GM12878 (cell line): ENCODE data around the gene SFXN4. TPM values are rescaled to one million over a fixed set of nuclear protein-coding genes. Genes with fewer than 3 reads are reported as not detected.
A peak's percentile ranks its signal among the peaks of the same experiment; 100 is the strongest.

Source experiments
- BMI1 ChIP-seq: fragments of 450-650 bp; IDR thresholded peaks from 2 replicates; pipeline ENCODE4 v1.6.1; 2016; ENCODE audit warnings: mild to moderate bottlenecking, moderate library complexity, borderline replicate concordance
- CBX5 ChIP-seq: sonication (generic); IDR thresholded peaks from 2 replicates; pipeline ENCODE4 v1.6.1; 2016; ENCODE audit warnings: low read depth, moderate library complexity, mild to moderate bottlenecking, inconsistent platforms
- CHD1 ChIP-seq: IDR thresholded peaks from 2 replicates; pipeline ENCODE4 v1.6.1; 2012; ENCODE audit warnings: low read depth, low read length, improper control_type of control experiment
- ETV6 ChIP-seq, 2 experiments: fragments of 450-650 bp in 1 of 2; IDR thresholded peaks in 1 of 2; conservative IDR thresholded peaks in 1 of 2; 2 replicates each; pipeline ENCODE4 v1.6.1; 2014; ENCODE audit warnings: antibody characterized with exemption in 1 of 2, borderline replicate concordance in 1 of 2, low read depth in 1 of 2, mild to moderate bottlenecking in 1 of 2, moderate library complexity in 1 of 2
- FOXK2 ChIP-seq: fragments of 450-650 bp; IDR thresholded peaks from 2 replicates; pipeline ENCODE4 v1.6.1; 2017; ENCODE audit warnings: mild to moderate bottlenecking, moderate library complexity
- IKZF1 ChIP-seq: fragments of 450-650 bp; conservative IDR thresholded peaks from 2 replicates; pipeline ENCODE4 v1.6.1; 2017; ENCODE audit warnings: antibody characterized with exemption, mild to moderate bottlenecking
- MTA3 ChIP-seq: IDR thresholded peaks from 2 replicates; pipeline ENCODE4 v1.6.1; 2012; ENCODE audit warnings: low read length, inconsistent platforms, borderline replicate concordance
- NBN ChIP-seq: fragments of 450-650 bp; IDR thresholded peaks from 2 replicates; pipeline ENCODE4 v1.6.1; 2016
- NFYB ChIP-seq: IDR thresholded peaks from 2 replicates; pipeline ENCODE4 v1.6.1; 2011; ENCODE audit warnings: low read depth, mild to moderate bottlenecking, low read length, improper control_type of control experiment, moderate library complexity; ENCODE audit not compliant: insufficient read depth
- NR2F1 ChIP-seq: fragments of 450-650 bp; conservative IDR thresholded peaks from 2 replicates; pipeline ENCODE4 v1.6.1; 2017; ENCODE audit warnings: mild to moderate bottlenecking
- PML ChIP-seq: IDR thresholded peaks from 2 replicates; pipeline ENCODE4 v1.6.1; 2012; ENCODE audit warnings: low read length, inconsistent platforms
- RELA ChIP-seq: fragments of 450-650 bp; IDR thresholded peaks from 2 replicates; pipeline ENCODE4 v1.8.0; 2014; ENCODE audit warnings: borderline replicate concordance; ENCODE audit not compliant: partially characterized antibody
- SP1 ChIP-seq: IDR thresholded peaks from one replicate; pipeline ENCODE4 v1.6.1; 2011; ENCODE audit warnings: low read depth, low read length
- SREBF2 ChIP-seq: IDR thresholded peaks from 2 replicates; pipeline ENCODE4 v1.6.1; 2012; ENCODE audit warnings: mild to moderate bottlenecking, low read length
- TARDBP ChIP-seq: IDR thresholded peaks from 2 replicates; pipeline ENCODE4 v1.6.1; 2016; ENCODE audit warnings: borderline replicate concordance
- WRNIP1 ChIP-seq: IDR thresholded peaks from 2 replicates; pipeline ENCODE4 v1.6.1; 2011; ENCODE audit warnings: low read depth, low read length, improper control_type of control experiment, borderline replicate concordance
- YBX1 ChIP-seq: fragments of 450-650 bp; IDR thresholded peaks from 2 replicates; pipeline ENCODE4 v1.6.1; 2016; ENCODE audit warnings: antibody characterized with exemption
- polyA plus RNA-seq, 11 experiments: library from polyadenylated mRNA; depleted of rRNA in 4 of 11; unstranded in 6 of 11; stranded (reverse) in 5 of 11; fragments of >200 nt; fragmentation: Nextera tagmentation in 4 of 11; fragmentation: Illumina TruSeq in 1 of 11; extraction: Ambion mirVana in 4 of 11; extraction: Trizol in 1 of 11; gene quantifications; 1 replicate in 1 of 11; 2 replicates in 10 of 11; pipeline versions ENCODE4 v1.2.1 to v1.2.3, GENCODE V29; 2011 to 2016; ENCODE audit warnings: inconsistent platforms in 2 of 11, missing spikeins in 2 of 11, low read depth in 1 of 11
- total RNA-seq, 4 experiments: library from RNA; depleted of rRNA in 3 of 4; stranded (reverse); fragments of >200 nt in 3 of 4; fragmentation: Illumina TruSeq in 1 of 4; extraction: Trizol in 1 of 4; gene quantifications; 2 replicates each; pipeline versions ENCODE4 v1.2.1 to v1.2.3, GENCODE V29; 2013 to 2021
- TF ChIP-seq, protein P1 (sequence below): fragments of 450-650 bp; IDR thresholded peaks from 2 replicates; pipeline ENCODE4 v1.6.1; 2017; ENCODE audit warnings: borderline replicate concordance
- TF ChIP-seq, protein P2 (sequence below): IDR thresholded peaks from 2 replicates; pipeline ENCODE4 v1.6.1; 2011; ENCODE audit warnings: borderline replicate concordance, low read depth, mild to moderate bottlenecking, moderate library complexity, mixed read lengths, low read length; ENCODE audit not compliant: insufficient read depth; ENCODE audit errors: extremely low read length
- TF ChIP-seq, protein P3 (sequence below), 3 experiments: IDR thresholded peaks in 2 of 3; conservative IDR thresholded peaks in 1 of 3; 2 replicates each; pipeline ENCODE4 v1.5.1; 2011; ENCODE audit warnings: low read depth in 3 of 3, low read length in 3 of 3, mild to moderate bottlenecking in 3 of 3, control low read depth in 2 of 3, moderate library complexity in 2 of 3, inconsistent platforms in 1 of 3, mixed read lengths in 1 of 3; ENCODE audit not compliant: control insufficient read depth in 2 of 3, insufficient read depth in 1 of 3; ENCODE audit errors: extremely low read depth in 1 of 3
- TF ChIP-seq, protein P4 (sequence below): fragments of 450-650 bp; IDR thresholded peaks from 2 replicates; pipeline ENCODE4 v1.6.1; 2017; ENCODE audit warnings: mild to moderate bottlenecking, low read depth, inconsistent platforms; ENCODE audit not compliant: poor library complexity, severe bottlenecking
- TF ChIP-seq, protein P5 (sequence below): fragments of 150-350 bp; IDR thresholded peaks from 2 replicates; pipeline ENCODE4 v1.6.1; 2016; ENCODE audit warnings: low read depth, low read length

Gene SFXN4
- total and polyA plus RNA-seq, 10 of the 15 experiments (the other 5 are each of a cell fraction or from before 2014, with no cell fraction given) = 40.7 to 111 (median 48.8) TPM

DNA sequence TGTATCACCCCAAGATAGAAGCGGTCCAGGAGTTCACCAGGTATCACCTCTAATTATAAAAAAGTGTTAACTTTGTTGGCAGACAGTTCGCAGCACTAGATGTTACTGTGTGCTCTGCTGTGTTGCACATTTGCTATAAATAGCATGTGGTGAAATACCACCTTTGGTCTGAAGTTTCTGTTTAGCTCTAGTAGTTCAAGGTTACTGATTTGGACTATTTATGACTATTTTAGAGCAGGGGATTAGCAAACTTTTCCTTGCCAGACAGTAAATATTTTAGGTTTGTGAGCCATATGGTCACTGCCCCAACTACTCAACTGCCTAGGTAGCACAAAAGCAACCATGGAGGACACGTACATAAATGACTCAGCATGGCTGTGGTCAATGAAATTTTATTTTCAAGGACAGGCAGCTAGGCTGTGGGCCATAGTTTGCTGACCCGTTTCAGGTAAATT is 45.1 kb downstream of the SFXN4 start (continued):
- TF ChIP-seq ETV6 (conservative IDR thresholded peaks at IDR 0.05 in 1 of 2, IDR thresholded peaks at IDR 0.05 in 1 of 2; ENCODE audit: borderline replicate concordance in 1 of 2, low read depth in 1 of 2) = no peak
- TF ChIP-seq, protein P1, sequence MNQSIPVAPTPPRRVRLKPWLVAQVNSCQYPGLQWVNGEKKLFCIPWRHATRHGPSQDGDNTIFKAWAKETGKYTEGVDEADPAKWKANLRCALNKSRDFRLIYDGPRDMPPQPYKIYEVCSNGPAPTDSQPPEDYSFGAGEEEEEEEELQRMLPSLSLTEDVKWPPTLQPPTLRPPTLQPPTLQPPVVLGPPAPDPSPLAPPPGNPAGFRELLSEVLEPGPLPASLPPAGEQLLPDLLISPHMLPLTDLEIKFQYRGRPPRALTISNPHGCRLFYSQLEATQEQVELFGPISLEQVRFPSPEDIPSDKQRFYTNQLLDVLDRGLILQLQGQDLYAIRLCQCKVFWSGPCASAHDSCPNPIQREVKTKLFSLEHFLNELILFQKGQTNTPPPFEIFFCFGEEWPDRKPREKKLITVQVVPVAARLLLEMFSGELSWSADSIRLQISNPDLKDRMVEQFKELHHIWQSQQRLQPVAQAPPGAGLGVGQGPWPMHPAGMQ = no peak
- TF ChIP-seq CHD1 = no peak
- peak; percentile 95 for TF ChIP-seq NR2F1
- peak; percentile 91 for TF ChIP-seq IKZF1
- TF ChIP-seq PML = peak; percentile 60
- TF ChIP-seq NBN = peak; percentile 96
- TF ChIP-seq RELA = peak; percentile 48
- peak; percentile 84 for TF ChIP-seq CBX5
- no peak for TF ChIP-seq NFYB
- TF ChIP-seq, protein P2, sequence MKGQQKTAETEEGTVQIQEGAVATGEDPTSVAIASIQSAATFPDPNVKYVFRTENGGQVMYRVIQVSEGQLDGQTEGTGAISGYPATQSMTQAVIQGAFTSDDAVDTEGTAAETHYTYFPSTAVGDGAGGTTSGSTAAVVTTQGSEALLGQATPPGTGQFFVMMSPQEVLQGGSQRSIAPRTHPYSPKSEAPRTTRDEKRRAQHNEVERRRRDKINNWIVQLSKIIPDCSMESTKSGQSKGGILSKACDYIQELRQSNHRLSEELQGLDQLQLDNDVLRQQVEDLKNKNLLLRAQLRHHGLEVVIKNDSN = no peak
- TF ChIP-seq TARDBP = no peak
- TF ChIP-seq, protein P3, sequence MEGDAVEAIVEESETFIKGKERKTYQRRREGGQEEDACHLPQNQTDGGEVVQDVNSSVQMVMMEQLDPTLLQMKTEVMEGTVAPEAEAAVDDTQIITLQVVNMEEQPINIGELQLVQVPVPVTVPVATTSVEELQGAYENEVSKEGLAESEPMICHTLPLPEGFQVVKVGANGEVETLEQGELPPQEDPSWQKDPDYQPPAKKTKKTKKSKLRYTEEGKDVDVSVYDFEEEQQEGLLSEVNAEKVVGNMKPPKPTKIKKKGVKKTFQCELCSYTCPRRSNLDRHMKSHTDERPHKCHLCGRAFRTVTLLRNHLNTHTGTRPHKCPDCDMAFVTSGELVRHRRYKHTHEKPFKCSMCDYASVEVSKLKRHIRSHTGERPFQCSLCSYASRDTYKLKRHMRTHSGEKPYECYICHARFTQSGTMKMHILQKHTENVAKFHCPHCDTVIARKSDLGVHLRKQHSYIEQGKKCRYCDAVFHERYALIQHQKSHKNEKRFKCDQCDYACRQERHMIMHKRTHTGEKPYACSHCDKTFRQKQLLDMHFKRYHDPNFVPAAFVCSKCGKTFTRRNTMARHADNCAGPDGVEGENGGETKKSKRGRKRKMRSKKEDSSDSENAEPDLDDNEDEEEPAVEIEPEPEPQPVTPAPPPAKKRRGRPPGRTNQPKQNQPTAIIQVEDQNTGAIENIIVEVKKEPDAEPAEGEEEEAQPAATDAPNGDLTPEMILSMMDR (IDR thresholded peaks at IDR 0.05 in 2 of 3, conservative IDR thresholded peaks at IDR 0.05 in 1 of 3; ENCODE audit: control insufficient read depth in 2 of 3, extremely low read depth in 1 of 3, insufficient read depth in 1 of 3, low read depth in 3 of 3, low read length in 3 of 3) = no peak
- TF ChIP-seq SP1 = peak; percentile 19
- TF ChIP-seq, protein P4, sequence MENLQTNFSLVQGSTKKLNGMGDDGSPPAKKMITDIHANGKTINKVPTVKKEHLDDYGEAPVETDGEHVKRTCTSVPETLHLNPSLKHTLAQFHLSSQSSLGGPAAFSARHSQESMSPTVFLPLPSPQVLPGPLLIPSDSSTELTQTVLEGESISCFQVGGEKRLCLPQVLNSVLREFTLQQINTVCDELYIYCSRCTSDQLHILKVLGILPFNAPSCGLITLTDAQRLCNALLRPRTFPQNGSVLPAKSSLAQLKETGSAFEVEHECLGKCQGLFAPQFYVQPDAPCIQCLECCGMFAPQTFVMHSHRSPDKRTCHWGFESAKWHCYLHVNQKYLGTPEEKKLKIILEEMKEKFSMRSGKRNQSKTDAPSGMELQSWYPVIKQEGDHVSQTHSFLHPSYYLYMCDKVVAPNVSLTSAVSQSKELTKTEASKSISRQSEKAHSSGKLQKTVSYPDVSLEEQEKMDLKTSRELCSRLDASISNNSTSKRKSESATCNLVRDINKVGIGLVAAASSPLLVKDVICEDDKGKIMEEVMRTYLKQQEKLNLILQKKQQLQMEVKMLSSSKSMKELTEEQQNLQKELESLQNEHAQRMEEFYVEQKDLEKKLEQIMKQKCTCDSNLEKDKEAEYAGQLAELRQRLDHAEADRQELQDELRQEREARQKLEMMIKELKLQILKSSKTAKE = peak; percentile 100
- peak; percentile 59; the same call in 1 of the 2 replicates for TF ChIP-seq MTA3
- no peak for TF ChIP-seq WRNIP1
- TF ChIP-seq BMI1 = peak; percentile 44; the same call in 1 of the 2 replicates
- TF ChIP-seq YBX1 = no peak
- peak; percentile 63 for TF ChIP-seq FOXK2
- no peak for TF ChIP-seq SREBF2
- TF ChIP-seq, protein P5, sequence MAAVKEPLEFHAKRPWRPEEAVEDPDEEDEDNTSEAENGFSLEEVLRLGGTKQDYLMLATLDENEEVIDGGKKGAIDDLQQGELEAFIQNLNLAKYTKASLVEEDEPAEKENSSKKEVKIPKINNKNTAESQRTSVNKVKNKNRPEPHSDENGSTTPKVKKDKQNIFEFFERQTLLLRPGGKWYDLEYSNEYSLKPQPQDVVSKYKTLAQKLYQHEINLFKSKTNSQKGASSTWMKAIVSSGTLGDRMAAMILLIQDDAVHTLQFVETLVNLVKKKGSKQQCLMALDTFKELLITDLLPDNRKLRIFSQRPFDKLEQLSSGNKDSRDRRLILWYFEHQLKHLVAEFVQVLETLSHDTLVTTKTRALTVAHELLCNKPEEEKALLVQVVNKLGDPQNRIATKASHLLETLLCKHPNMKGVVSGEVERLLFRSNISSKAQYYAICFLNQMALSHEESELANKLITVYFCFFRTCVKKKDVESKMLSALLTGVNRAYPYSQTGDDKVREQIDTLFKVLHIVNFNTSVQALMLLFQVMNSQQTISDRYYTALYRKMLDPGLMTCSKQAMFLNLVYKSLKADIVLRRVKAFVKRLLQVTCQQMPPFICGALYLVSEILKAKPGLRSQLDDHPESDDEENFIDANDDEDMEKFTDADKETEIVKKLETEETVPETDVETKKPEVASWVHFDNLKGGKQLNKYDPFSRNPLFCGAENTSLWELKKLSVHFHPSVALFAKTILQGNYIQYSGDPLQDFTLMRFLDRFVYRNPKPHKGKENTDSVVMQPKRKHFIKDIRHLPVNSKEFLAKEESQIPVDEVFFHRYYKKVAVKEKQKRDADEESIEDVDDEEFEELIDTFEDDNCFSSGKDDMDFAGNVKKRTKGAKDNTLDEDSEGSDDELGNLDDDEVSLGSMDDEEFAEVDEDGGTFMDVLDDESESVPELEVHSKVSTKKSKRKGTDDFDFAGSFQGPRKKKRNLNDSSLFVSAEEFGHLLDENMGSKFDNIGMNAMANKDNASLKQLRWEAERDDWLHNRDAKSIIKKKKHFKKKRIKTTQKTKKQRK = no peak
